ENCODE measurements around the gene TICAM1.

The TICAM1 gene

GRCh38 chr19:4768934-4769777, 62.4 kb downstream of the TICAM1 start:
- peak; percentile 61 for DNase-seq (ENCODE audit: low spot score)

Measured in pons (tissue), 1 donor.